Ectodermal cell (in vitro differentiated cells): ENCODE results near the gene CYP1B1.

Source experiments
- H3K27ac ChIP-seq: 2 replicates; pipeline ENCODE4 v1.7.0; 2013; ENCODE audit warnings: mild to moderate bottlenecking, low read depth, low read length; ENCODE audit not compliant: insufficient read depth, poor library complexity, severe bottlenecking
- H3K27me3 ChIP-seq: 2 replicates; pipeline ENCODE4 v1.7.0; 2013; ENCODE audit warnings: mild to moderate bottlenecking, low read length; ENCODE audit not compliant: insufficient read depth, control insufficient read depth, poor library complexity, severe bottlenecking
- H3K36me3 ChIP-seq: one replicate; pipeline ENCODE4 v1.7.0; 2013; ENCODE audit warnings: low read length; ENCODE audit not compliant: control insufficient read depth, insufficient read depth
- H3K4me1 ChIP-seq: one replicate; pipeline ENCODE4 v1.7.0; 2013; ENCODE audit warnings: low read length; ENCODE audit not compliant: control insufficient read depth, insufficient read depth
- H3K4me3 ChIP-seq: 2 replicates; pipeline ENCODE4 v1.7.0; 2013; ENCODE audit warnings: low read depth, low read length, control low read depth; ENCODE audit not compliant: insufficient read depth
- H3K9me3 ChIP-seq: 2 replicates; pipeline ENCODE4 v1.7.0; 2013; ENCODE audit warnings: mild to moderate bottlenecking, low read length, moderate library complexity; ENCODE audit not compliant: control insufficient read depth
- WGBS, 2 experiments: methylation state at CpG; one replicate each; pipeline ENCODE4 v1.1.7; 2013; ENCODE audit warnings: missing lambda C conversion rate in 2 of 2; 5-methylcytosine and 5-hydroxymethylcytosine counted together

CYP1B1 gene

GRCh38 chr2:38060236-38061018 is 15.5 kb downstream of the CYP1B1 start:
- no peak overlapping the region for H3K27ac ChIP-seq
- no peaks in the 10 kb centered on the region for H3K4me1 ChIP-seq
- H3K27me3 ChIP-seq = no peaks in the 10 kb centered on the region
- H3K4me3 ChIP-seq = no peak overlapping the region
- 92 to 94% methylated on average over 4 to 5 of the region's 5 CpGs for WGBS, 2 experiments
- H3K9me3 ChIP-seq = no peaks in the 10 kb centered on the region
- H3K36me3 ChIP-seq = no peaks in the 10 kb centered on the region

DNA sequence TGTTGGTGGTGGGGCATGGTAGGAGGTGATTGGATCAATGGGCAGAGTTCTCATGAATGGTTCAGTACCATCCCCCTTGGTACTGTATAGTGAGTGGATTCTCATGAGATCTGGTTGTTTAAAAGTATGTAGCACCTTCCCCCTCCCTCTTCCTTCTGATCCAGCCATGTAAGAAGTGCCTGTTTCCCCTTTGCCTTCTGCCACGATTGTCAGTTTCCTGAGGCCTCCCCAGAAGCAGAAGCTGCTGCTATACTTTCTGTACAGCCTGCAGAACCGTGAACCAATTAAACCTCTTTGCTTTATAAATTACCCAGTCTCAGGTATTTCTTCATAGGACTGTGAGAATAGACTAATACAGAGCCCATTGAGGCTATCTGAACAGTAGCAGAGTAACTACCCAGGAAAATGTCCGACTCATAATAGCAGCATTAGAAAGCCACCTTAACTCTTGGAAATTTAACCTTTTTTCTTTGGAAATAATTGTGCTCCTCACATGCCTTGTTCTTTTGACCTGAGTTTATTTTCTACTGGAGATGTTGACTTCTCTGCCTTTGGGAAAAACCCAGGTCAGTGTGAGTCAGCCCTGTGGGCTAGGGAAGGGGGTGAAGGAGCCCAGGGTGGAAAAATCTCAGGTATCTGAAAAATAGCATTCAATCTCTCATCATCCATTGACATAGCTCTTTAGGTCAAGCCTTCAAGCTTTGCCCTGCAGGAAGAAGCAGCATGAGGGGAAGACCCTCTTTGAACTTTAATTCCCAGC is 18.1 kb downstream of the CYP1B1 start:
- no peaks in the 10 kb centered on the region for H3K36me3 ChIP-seq
- no peaks in the 10 kb centered on the region for H3K4me1 ChIP-seq
- no peaks in the 10 kb centered on the region for H3K27me3 ChIP-seq
- H3K9me3 ChIP-seq = no peaks in the 10 kb centered on the region
- 86 to 96% methylated on average over 3 of the region's 3 CpGs for WGBS, 2 experiments
- H3K27ac ChIP-seq = no peak overlapping the region
- no peak overlapping the region for H3K4me3 ChIP-seq

- Histone ChIP-seq H3K27me3 (no peaks in the 10 kb centered on the region), H3K4me1 (no peaks in the 10 kb centered on the region), H3K9me3 (no peaks in the 10 kb centered on the region), H3K4me3 (no peak overlapping the region), H3K36me3 (no peaks in the 10 kb centered on the region), H3K27ac (no peak overlapping the region)
- WGBS, 2 experiments = 96 to 100% methylated on average over 2 to 3 of the region's 3 CpGs
These were observed 19.7 kb downstream of the CYP1B1 start for GRCh38 chr2:38056216-38056615.

GRCh38 chr2:38045811-38046210 is 30.1 kb downstream of the CYP1B1 start:
- no peak overlapping the region for H3K27ac ChIP-seq
- no peaks in the 10 kb centered on the region for H3K9me3 ChIP-seq
- no peaks in the 10 kb centered on the region for H3K4me1 ChIP-seq
- H3K36me3 ChIP-seq = no peaks in the 10 kb centered on the region
- 92 to 95% methylated on average over 4 of the region's 4 CpGs for WGBS, 2 experiments
- H3K27me3 ChIP-seq = no peaks in the 10 kb centered on the region
- H3K4me3 ChIP-seq = no peak overlapping the region

DNA sequence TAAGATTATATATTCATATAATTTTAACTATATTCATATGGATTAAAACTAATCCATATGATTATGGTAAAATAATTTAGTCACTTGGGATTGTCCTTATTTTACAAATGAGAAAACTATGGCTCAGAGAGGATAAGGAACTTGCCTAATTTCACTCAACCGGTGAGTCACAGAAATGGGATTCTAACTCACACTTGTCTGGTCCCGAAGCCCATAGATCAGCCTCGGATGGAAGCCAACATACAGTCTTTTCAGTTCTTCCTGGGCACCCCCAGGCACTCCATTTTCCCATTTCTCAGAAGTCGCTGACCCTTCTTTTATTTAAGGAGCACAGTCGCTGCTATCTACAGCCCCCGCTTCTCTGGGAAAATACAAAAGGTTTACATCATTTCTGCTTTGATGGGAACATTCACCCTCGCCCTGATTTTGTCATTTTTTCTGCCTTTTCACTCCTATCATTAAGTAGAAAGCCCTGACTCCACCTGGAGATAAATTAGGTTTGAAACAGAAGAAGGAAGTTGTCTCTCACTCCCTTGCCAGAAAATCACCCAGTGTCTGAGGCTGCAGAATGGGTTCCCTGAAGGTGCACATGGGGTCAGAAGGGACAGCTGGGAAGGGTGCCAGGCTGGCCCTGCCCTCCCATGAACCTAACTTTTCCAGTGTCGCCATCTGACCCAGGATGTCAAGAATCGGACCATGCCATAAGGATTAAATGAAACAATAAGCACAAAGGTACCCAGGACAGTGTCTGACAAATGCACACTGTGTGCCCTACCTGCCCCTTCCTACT is 36.6 kb downstream of the CYP1B1 start:
- H3K27ac ChIP-seq = no peak overlapping the region
- no peaks in the 10 kb centered on the region for H3K36me3 ChIP-seq
- WGBS, 2 experiments = 91 to 93% methylated on average over 9 of the region's 9 CpGs
- no peaks in the 10 kb centered on the region for H3K4me1 ChIP-seq
- H3K27me3 ChIP-seq = no peaks in the 10 kb centered on the region
- no peaks in the 10 kb centered on the region for H3K9me3 ChIP-seq
- H3K4me3 ChIP-seq = no peak overlapping the region

GRCh38 chr2:38038682-38039081 is 37.3 kb downstream of the CYP1B1 start:
- no peaks in the 10 kb centered on the region for H3K36me3 ChIP-seq
- H3K27me3 ChIP-seq = no peaks in the 10 kb centered on the region
- 93 to 95% methylated on average over 5 of the region's 5 CpGs for WGBS, 2 experiments
- no peaks in the 10 kb centered on the region for H3K9me3 ChIP-seq
- no peak overlapping the region for H3K4me3 ChIP-seq
- no peaks in the 10 kb centered on the region for H3K4me1 ChIP-seq
- H3K27ac ChIP-seq = no peak overlapping the region

GRCh38 chr2:38037757-38038621 is 38.0 kb downstream of the CYP1B1 start:
- no peaks in the 10 kb centered on the region for H3K4me1 ChIP-seq
- H3K4me3 ChIP-seq = no peak overlapping the region
- 80 to 81% methylated on average over 38 of the region's 38 CpGs for WGBS, 2 experiments
- no peaks in the 10 kb centered on the region for H3K27me3 ChIP-seq
- no peaks in the 10 kb centered on the region for H3K36me3 ChIP-seq
- no peaks in the 10 kb centered on the region for H3K9me3 ChIP-seq
- no peak overlapping the region for H3K27ac ChIP-seq

- no peak overlapping the region for H3K4me3 ChIP-seq
- H3K4me1 ChIP-seq = no peaks in the 10 kb centered on the region
- no peaks in the 10 kb centered on the region for H3K36me3 ChIP-seq
- no peaks in the 10 kb centered on the region for H3K9me3 ChIP-seq
- no peak overlapping the region for H3K27ac ChIP-seq
- H3K27me3 ChIP-seq = no peaks in the 10 kb centered on the region
- 92 to 93% methylated on average over 4 of the region's 4 CpGs for WGBS, 2 experiments
These were observed 38.6 kb downstream of the CYP1B1 start for GRCh38 chr2:38037325-38037724.

- 92 to 93% methylated on average over 7 of the region's 7 CpGs for WGBS, 2 experiments
These were observed 40.0 kb downstream of the CYP1B1 start for GRCh38 chr2:38035968-38036367.

More at GRCh38 chr2:38035968-38036367, 40.0 kb downstream of the CYP1B1 start:
- H3K27me3 ChIP-seq = no peaks in the 10 kb centered on the region
- H3K27ac ChIP-seq = no peak overlapping the region
- no peaks in the 10 kb centered on the region for H3K4me1 ChIP-seq
- no peaks in the 10 kb centered on the region for H3K36me3 ChIP-seq
- no peak overlapping the region for H3K4me3 ChIP-seq
- no peaks in the 10 kb centered on the region for H3K9me3 ChIP-seq
